Fibroblast of pulmonary artery (primary cell): ENCODE measurements around the gene NFATC1.

Experiments used
- DNase-seq: peaks from one replicate; pipeline ENCODE4 v3.0.0-alpha.2; 2010; ENCODE audit warnings: low read depth
- H3K4me3 ChIP-seq: replicated peaks from 2 replicates; pipeline ENCODE4 v1.5.1; 2011; ENCODE audit warnings: low read depth, mild to moderate bottlenecking, control low read depth, low read length, moderate library complexity
- TF ChIP-seq, protein P1 (sequence below): IDR thresholded peaks from 2 replicates; pipeline ENCODE4 v1.5.1; 2011; ENCODE audit warnings: mild to moderate bottlenecking, control low read depth, low read length, inconsistent platforms; ENCODE audit errors: missing control alignments

NFATC1 gene

DNA sequence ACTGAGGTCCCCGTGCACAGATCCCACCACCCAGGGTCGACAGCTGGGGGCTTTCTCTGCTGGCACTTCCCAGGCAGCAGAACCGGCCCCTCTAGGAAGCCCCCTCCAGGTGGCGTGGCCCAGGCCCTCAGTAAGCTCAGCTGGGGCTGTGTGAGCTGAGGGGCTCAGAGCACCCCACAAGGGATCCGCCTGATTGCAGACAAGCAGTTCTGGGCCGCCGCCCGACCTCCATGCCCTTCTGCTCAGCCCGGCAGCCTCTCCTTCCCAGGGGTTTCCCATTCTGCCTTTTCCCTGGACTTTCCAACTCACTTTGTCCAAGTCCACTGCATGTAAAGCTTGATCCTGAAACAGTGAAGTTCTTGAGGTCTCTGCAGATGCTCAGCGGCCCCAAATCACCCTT, 76.4 kb downstream of the NFATC1 start:
- no peak for DNase-seq

DNA sequence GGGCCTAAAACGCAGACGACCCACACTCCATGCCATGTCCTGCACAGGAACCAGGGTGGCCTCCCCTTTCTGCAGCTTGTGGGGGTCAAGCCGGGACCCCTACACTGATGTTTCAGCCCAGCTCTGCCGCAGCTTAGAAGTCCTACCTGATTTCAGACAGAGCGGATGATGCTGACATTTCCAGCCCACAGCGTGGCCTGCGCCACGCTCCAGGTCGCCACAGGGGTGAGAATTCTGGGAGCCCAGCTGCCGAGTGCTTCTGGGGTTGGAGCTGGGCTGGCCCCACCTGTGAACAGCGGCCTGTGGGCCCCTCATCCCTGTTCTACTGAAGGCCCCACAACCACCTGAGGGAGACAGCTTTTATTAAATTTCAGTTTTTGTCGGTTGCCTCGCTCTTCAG, 77.2 kb downstream of the NFATC1 start:
- H3K4me3 ChIP-seq = no peak overlapping the region
- TF ChIP-seq, protein P1, sequence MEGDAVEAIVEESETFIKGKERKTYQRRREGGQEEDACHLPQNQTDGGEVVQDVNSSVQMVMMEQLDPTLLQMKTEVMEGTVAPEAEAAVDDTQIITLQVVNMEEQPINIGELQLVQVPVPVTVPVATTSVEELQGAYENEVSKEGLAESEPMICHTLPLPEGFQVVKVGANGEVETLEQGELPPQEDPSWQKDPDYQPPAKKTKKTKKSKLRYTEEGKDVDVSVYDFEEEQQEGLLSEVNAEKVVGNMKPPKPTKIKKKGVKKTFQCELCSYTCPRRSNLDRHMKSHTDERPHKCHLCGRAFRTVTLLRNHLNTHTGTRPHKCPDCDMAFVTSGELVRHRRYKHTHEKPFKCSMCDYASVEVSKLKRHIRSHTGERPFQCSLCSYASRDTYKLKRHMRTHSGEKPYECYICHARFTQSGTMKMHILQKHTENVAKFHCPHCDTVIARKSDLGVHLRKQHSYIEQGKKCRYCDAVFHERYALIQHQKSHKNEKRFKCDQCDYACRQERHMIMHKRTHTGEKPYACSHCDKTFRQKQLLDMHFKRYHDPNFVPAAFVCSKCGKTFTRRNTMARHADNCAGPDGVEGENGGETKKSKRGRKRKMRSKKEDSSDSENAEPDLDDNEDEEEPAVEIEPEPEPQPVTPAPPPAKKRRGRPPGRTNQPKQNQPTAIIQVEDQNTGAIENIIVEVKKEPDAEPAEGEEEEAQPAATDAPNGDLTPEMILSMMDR = no peak
- DNase-seq = no peak

More for the DNA sequence above, 76.4 kb downstream of the NFATC1 start:
- no peak overlapping the region for H3K4me3 ChIP-seq
- TF ChIP-seq, protein P1 = no peak

DNA sequence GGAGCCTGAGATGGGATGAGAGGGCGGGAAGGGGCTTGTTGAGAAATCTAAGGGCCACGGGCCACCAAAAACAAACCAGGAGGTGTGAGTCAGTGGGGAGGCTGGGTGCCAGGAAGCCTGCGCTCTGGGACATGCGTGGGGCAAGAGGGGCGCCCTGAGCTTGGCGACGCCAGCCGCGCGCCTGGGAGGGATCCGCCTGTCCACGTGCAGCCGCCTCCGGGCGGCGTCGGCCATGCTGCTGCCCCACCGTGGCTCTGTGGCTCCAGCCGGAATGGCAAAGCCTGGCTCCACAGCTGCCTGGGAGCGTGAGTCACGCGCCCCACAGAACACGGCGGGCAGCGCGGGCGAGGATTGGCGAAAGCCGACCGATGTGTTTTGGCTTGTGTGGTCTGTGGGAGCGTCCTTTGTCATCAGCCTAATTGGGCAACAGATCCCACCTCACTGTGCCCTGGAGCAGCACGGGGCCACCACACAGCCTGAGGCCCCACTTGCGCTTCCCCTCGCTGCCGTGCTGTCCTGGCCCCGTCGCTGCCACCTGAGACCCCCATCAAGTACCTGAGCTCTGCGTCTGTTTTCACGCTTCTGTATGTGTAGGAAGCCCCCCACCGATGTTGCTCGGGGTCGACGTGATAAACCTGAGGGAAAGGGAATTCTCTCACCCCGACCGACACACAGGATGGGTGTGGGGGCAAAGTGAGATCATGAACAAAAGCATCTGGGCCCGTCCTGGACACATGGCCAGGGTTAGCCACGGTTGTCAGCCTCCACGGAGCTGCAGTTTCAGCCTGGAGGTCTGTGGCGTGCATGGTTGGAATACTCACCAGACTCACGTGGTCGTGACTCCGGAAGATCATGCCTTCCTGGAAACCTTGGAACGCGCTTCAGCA, 80.5 kb downstream of the NFATC1 start:
- TF ChIP-seq, protein P1 = no peak
- no peak for DNase-seq
- H3K4me3 ChIP-seq = no peak overlapping the region

DNA sequence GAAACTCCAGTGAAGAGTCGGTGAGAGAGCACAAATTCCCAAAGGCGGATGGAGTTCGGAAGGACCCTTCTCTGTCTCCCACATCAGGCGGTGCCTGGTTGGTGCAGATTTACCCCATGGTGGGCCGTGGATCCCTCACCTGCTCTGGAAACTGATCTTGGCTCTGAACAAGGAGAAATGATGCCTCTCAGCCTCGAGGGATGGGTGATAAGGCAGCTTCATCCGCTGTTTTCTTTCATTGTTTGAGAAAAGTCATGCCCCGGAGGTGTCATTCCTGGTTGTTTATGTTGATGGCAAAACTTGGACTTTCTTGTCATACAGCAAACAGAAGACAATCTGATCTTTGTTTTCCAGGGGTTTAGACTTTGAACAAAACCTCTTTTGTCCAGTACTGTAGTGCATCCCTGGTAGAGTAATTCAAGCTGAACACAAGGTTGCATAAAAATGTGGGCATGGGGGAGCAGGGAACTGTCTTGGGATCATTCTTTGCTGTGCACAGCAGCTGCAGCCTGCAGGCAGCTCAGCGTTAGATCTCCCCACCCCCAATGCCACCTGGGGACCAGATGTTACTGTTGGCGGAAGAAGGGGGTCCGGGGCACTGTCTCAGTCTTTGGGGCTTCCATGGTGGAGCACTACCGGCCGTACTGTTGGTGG, 81.3 kb downstream of the NFATC1 start:
- DNase-seq = no peak
- TF ChIP-seq, protein P1 = no peak

DNA sequence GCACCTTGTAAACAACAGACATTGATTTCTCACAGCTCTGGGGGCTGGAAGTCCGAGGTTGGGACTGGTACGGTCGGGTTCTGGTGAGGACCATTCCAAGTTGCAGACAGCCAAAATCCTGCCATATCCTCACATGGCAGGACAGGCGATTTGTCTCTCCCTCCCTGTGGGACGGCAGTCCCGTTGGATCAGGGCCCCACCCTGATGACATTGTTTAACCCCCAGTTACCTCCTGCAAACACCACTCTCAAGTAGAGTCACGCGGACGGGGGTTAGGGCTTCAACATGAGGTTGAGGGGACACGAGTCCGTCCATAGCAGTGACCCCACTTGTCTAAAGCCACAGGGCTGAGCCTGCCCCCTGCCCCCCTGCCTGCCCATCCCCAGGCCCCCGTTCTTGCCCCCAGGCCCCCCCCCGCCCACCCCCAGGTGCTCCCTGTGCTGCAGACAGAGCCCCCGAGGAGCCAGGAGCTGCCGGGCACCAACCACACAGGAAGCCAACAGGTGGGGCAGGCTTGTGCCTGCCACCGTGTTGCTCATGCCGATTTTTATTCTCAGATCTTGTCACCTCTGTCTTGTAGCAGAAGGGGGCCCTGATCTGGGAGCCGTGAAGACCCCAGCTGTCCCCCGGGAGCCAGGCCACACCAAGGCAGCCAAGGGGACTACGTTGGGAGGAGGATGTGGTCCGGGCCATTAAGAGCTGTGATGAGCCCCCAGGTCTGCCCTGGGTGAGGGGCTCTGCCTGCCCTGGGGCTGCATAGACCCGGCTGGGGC, 82.2 kb downstream of the NFATC1 start:
- TF ChIP-seq, protein P1 = no peak
- no peak for DNase-seq
- no peak overlapping the region for H3K4me3 ChIP-seq

More for the DNA sequence above, 81.3 kb downstream of the NFATC1 start:
- H3K4me3 ChIP-seq = no peak overlapping the region

DNA sequence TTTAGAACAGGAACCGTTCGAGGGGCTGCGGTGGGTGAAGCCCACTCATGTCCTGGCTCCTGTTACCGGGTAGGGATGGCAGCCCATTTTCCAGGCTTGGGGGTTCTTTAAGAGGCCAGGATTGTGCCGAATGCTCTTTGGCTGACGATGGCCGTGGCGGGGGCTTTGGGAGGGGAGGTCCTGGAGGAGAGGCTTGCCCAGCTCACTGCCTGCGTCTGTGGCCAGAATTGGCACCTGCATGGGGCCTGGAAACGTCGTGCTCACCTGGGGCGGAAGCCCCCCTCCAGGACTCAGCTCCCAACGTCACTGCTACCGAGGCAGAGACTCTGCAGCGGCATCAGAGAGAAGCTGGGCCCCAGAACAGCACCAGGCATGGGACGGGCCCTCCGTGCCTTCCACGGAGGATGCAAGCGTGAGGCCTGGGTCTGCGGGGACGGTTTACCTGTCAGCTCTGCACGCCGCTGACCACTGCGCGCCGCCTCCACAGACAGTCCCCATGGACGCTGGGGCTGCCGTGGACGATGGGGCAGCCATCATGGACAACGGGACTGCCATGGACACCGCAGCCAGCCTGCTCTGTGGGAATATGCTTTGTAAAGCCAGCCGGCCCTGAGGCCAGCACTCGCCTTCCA, 82.9 kb downstream of the NFATC1 start:
- TF ChIP-seq, protein P1 = no peak
- no peak for DNase-seq
- no peak overlapping the region for H3K4me3 ChIP-seq
